ENCODE data around the gene RPL22.

- TF ChIP-seq CTCF (IDR thresholded peaks at IDR 0.05): no peak
- TF ChIP-seq POLR2A (IDR thresholded peaks at IDR 0.05): no peak
Observed at GRCh38 chr1:6221210-6221784, 21.9 kb upstream of the RPL22 start.

Measured in heart left ventricle (tissue), 13 donors.